ENCODE measurements around the gene TSPAN9.
A peak's percentile ranks its signal among the peaks of the same experiment; 100 is the strongest.

The TSPAN9 gene

GRCh38 chr12:3127832-3128231, 50.7 kb downstream of the TSPAN9 start:
- ATAC-seq (ENCODE audit: low read depth) = no peak
- peaks cover 5% of the 10 kb centered on the region for H3K4me1 ChIP-seq (ENCODE audit: insufficient read depth, poor library complexity, severe bottlenecking)
- H3K4me3 ChIP-seq (ENCODE audit: severe bottlenecking) = no peak overlapping the region
- no peak overlapping the region for H3K27ac ChIP-seq (ENCODE audit: poor library complexity, severe bottlenecking)
- no peak for TF ChIP-seq CTCF (IDR thresholded peaks at IDR 0.05; ENCODE audit: poor library complexity, severe bottlenecking)
- H3K27me3 ChIP-seq (ENCODE audit: insufficient read depth, poor library complexity, severe bottlenecking) = no peaks in the 10 kb centered on the region
- H3K9me3 ChIP-seq (ENCODE audit: severe bottlenecking) = peaks cover 5% of the 10 kb centered on the region
- H3K36me3 ChIP-seq (ENCODE audit: low read depth) = no peaks in the 10 kb centered on the region
- no peak for DNase-seq (ENCODE audit: low spot score)

DNA sequence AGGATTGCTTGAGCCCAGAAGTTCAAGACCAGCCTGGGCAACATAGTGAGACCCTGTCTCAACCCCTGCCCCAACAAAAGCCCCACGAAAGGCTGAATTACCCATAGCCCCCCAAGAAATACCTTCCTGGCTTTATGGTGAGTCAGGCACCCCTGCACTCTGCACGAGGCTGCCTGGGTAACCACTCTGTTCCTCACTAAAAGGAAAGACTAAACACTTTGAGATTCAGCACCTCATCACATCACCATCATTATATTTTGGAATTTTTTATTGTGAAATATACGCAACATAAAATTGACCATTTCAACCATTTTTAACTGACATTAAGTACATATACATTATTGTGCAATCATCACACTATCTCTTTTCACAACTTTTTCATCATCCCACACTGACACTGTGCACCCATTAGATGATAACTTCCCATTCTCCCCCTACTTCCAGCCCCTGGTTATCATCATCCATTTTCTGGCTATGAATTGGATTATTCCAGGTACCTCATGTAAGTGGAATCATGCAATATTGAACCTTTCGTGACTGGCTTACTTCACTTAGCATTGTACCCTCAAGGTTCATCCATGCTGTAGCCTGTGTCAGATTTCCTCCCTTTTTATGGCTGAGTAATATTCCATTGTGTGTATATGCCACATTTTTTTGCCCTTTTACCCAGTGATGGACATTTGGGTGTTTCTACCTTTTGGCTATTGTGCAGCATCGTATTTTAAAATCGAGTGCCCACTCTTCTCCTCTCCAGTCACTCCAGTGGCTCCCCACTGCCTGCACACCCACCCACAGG, 51.5 kb downstream of the TSPAN9 start:
- Histone ChIP-seq H3K9me3 (ENCODE audit: severe bottlenecking) (peaks cover 5% of the 10 kb centered on the region), H3K27me3 (ENCODE audit: insufficient read depth, poor library complexity, severe bottlenecking) (no peaks in the 10 kb centered on the region), H3K36me3 (ENCODE audit: low read depth) (no peaks in the 10 kb centered on the region), H3K4me3 (ENCODE audit: severe bottlenecking) (no peak overlapping the region), H3K27ac (ENCODE audit: poor library complexity, severe bottlenecking) (no peak overlapping the region), H3K4me1 (ENCODE audit: insufficient read depth, poor library complexity, severe bottlenecking) (no peaks in the 10 kb centered on the region)
- ATAC-seq (ENCODE audit: low read depth) (no peak), DNase-seq (ENCODE audit: low spot score) (no peak)
- TF ChIP-seq CTCF (IDR thresholded peaks at IDR 0.05; ENCODE audit: poor library complexity, severe bottlenecking) = no peak

DNA sequence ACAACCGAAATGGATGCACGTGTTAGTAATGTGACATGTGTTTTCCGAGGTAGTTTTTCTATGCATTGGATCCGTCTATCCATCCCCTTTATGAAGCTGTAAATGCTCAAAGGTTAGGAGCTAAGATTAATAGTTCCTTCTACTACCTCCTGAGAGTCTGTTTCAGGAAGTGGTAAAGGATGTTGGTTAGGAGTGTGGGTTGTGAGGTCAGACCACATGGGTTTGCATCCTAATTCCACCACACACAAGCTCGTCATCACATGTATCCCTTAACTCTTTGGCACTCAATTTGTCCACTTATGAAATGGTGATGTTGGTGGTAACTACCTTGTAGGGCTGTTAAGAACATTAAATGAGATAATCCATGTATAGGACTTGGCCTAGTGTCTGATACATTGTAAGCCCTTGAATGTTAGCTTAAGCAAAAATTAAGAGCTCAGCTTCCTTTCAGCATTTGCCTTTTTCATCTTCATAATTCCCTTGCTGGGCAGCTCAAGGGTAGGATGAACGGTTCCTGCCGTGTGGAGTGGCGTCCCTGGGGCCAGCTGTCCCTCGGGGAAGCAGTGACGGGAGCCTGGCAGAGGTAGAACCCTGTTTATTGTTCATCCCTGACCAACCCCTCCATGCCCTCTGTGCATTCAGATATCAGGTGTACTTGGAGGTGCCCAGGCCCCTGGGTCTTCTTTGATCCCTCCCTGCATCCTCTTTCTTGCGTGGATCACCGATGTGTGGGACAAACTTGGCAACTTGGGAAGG, 52.3 kb downstream of the TSPAN9 start:
- H3K27me3 ChIP-seq (ENCODE audit: insufficient read depth, poor library complexity, severe bottlenecking) = no peaks in the 10 kb centered on the region
- DNase-seq (ENCODE audit: low spot score) (no peak), ATAC-seq (ENCODE audit: low read depth) (no peak)
- no peak for TF ChIP-seq CTCF (IDR thresholded peaks at IDR 0.05; ENCODE audit: poor library complexity, severe bottlenecking)
- H3K36me3 ChIP-seq (ENCODE audit: low read depth) = no peaks in the 10 kb centered on the region
- no peak overlapping the region for H3K4me3 ChIP-seq (ENCODE audit: severe bottlenecking)
- H3K27ac ChIP-seq (ENCODE audit: poor library complexity, severe bottlenecking) = peak overlapping the region; percentile 5
- H3K4me1 ChIP-seq (ENCODE audit: insufficient read depth, poor library complexity, severe bottlenecking) = no peaks in the 10 kb centered on the region
- peaks cover 5% of the 10 kb centered on the region for H3K9me3 ChIP-seq (ENCODE audit: severe bottlenecking)

GRCh38 chr12:3130057-3130830, 53.1 kb downstream of the TSPAN9 start:
- Histone ChIP-seq H3K27ac (ENCODE audit: poor library complexity, severe bottlenecking) (peak overlapping the region; percentile 5), H3K4me3 (ENCODE audit: severe bottlenecking) (no peak overlapping the region), H3K4me1 (ENCODE audit: insufficient read depth, poor library complexity, severe bottlenecking) (no peaks in the 10 kb centered on the region), H3K27me3 (ENCODE audit: insufficient read depth, poor library complexity, severe bottlenecking) (no peaks in the 10 kb centered on the region), H3K9me3 (ENCODE audit: severe bottlenecking) (no peaks in the 10 kb centered on the region), H3K36me3 (ENCODE audit: low read depth) (no peaks in the 10 kb centered on the region)
- DNase-seq (ENCODE audit: low spot score) (no peak), ATAC-seq (ENCODE audit: low read depth) (peak; percentile 53; the same call in 2 of the 3 replicates)
- no peak for TF ChIP-seq CTCF (IDR thresholded peaks at IDR 0.05; ENCODE audit: poor library complexity, severe bottlenecking)
